COLO668 (cell line): ENCODE results near the gene MARCHF10.
A peak's percentile ranks its signal among the peaks of the same experiment; 100 is the strongest.

Source experiments
- DNase-seq: peaks from one replicate; lab custom pipeline; 2025; ENCODE audit not compliant: unreplicated experiment; lab: John Stamatoyannopoulos, UW

MARCHF10 gene

GRCh38 chr17:62662855-62663254 lies 145.3 kb downstream of the MARCHF10 start:
- no peak for DNase-seq

- no peak for DNase-seq
Observed at GRCh38 chr17:62661337-62661736, 146.8 kb downstream of the MARCHF10 start.

- no peak for DNase-seq
Observed at GRCh38 chr17:62660629-62661118, 147.4 kb downstream of the MARCHF10 start.

- no peak for DNase-seq
Observed at GRCh38 chr17:62658136-62658920, 149.8 kb downstream of the MARCHF10 start.

- no peak for DNase-seq
Observed at GRCh38 chr17:62657690-62658089, 150.4 kb downstream of the MARCHF10 start.

GRCh38 chr17:62657145-62657665 lies 150.9 kb downstream of the MARCHF10 start:
- DNase-seq = no peak

- DNase-seq = no peak
Observed at GRCh38 chr17:62656446-62656845, 151.7 kb downstream of the MARCHF10 start.

GRCh38 chr17:62655656-62656055 lies 152.5 kb downstream of the MARCHF10 start:
- DNase-seq = no peak

GRCh38 chr17:62653826-62654761 lies 154.0 kb downstream of the MARCHF10 start:
- DNase-seq = no peak

GRCh38 chr17:62653002-62653825 lies 154.9 kb downstream of the MARCHF10 start:
- peak; percentile 78 for DNase-seq

GRCh38 chr17:62652251-62653001 lies 155.7 kb downstream of the MARCHF10 start:
- DNase-seq = peak; percentile 50
